Stimulated activated CD4-positive, alpha-beta T cell treated with anti-CD3 and anti-CD28 coated beads, Interleukin-4, amount 100 ng/mL, for 1 hour (primary cell): ENCODE measurements around the gene GDPD4.
"Not testable (repeated sequence)": the region's sequence is repeated elsewhere in the genome, so short reads cannot be mapped to it uniquely, and the experiment has no call there.

Experiments
- DNase-seq: peaks from one replicate; pipeline ENCODE4 v3.0.0-alpha.2; 2020

GDPD4 gene, protein sequence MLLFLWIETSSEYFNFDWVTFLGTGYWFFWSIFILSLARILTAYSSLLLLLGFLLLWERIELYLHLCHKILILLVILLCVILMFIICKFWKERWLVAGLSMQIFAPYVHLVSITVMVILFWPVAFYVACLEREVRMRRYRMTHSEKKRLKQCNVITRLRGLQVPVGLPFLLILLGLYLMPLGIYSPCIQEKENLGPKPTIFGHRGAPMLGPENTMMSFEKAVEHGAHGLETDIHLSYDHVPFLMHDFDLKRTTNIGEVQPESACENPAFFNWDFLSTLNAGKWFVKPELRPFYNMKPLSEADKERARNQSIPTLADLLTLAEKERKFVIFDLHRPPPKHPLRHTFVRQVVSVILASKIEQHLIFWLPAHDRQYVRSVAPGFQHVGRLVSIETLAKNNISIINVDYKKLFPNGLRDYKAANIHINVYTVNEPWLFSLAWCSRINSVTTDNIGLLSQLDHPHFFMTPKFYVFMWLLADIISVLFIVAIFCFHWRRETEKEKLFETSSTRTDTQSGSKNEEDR

DNA sequence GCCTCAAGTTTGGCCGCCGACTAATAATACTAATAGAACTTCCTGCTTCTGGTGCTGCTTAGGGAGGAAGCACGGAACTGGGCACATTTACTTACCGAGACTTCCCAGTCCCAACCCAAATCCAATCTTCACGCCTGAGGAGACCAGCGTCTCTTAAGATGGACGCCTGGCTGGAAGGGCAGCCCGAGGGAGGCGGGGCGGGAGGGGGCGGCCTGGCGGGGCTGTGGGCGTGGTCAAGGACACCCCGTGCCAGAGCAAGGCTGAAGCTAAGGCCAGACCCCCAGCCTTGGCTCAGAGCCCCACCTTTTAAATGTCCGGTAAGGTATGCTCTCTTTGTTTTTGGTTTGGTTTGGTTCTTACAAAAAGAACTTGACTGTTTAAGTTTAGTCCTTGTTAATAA, at the start of gene GDPD4:
TSS of gene GDPD4 (minus strand) at position 177 of the 400 bp plus-strand sequence. CDS start 16,549 bp downstream, outside the sequence.
- DNase-seq: no peak

GRCh38 chr11:77347948-77348347, 46.5 kb upstream of the GDPD4 start:
- no peak for DNase-seq

GRCh38 chr11:77346906-77347603, 45.6 kb upstream of the GDPD4 start:
- DNase-seq: no peak

GRCh38 chr11:77345621-77346020, 44.1 kb upstream of the GDPD4 start:
- DNase-seq: no peak

GRCh38 chr11:77340501-77340900, 39.0 kb upstream of the GDPD4 start:
- no peak for DNase-seq

DNA sequence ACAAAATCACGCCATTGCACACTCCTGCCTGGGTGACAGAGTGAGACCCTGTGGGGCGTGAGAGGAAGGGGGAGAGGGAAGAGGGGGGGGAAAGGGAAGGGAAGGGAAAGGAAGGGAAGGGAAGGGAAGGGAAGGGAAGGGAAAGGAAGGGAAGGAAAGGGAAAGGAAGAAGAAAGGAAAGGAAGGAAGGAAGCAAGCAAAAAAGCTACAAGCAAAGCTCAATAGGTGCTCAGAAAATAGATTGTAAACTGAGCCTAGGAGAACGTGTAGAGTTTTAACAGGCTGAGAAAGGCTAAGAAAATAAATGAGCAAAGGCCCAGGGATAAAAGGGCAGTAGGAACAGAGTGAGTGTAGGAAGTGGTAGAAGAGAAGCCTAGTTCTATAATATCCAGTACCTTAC, 30.8 kb upstream of the GDPD4 start:
- no peak for DNase-seq

GRCh38 chr11:77325159-77325558, 23.7 kb upstream of the GDPD4 start:
- no peak for DNase-seq

DNA sequence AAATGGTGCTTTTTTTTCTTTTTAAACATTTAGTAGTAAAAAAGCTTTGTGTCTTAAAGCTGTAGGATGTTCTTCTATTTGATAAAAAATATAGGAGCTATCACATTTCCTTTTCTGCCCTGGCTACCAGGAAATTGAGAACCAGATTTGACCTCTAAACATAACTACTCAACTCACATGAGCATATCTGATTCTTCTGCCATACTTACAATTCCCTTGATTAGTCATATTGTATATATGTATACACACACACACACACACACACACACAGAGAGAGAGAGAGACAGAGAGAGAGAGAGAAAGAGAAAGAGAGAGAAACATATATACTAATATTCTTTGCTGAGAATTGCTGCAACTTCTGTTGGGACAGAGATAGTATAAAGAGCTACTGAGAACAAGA, 23.0 kb upstream of the GDPD4 start:
- DNase-seq: no peak

DNA sequence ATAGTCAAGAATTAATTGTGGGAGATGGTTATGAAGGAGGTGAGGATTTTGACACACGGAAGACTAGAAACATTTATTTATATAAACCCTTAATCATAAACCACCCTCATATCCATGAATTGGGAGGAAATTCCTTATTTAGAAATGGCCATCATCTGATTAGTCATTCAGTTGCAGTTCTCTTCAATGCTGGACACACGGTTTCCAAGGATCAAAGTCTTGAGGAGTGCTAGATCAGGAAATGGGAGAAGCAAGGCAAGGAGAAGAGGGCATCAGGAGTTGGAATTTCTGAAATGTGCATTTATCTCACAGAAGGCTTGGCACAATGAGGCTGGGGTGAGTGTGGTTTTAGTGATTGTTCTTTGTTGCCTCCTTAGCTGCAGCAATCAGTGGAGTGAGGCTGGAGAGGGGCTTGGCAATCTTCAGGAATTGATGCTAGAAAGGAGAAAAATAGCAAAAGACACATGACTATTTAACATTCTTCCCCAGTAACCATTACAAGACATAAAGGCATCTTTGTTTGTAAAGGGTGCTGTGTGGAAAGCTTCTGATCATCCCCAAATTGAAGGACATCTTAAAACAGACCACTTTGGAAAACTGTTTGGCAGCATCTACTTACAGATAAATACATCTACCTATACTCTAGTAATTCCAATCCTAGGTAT, 21.6 kb upstream of the GDPD4 start:
- no peak for DNase-seq

GRCh38 chr11:77322506-77322905, 21.0 kb upstream of the GDPD4 start:
- DNase-seq: no peak

DNA sequence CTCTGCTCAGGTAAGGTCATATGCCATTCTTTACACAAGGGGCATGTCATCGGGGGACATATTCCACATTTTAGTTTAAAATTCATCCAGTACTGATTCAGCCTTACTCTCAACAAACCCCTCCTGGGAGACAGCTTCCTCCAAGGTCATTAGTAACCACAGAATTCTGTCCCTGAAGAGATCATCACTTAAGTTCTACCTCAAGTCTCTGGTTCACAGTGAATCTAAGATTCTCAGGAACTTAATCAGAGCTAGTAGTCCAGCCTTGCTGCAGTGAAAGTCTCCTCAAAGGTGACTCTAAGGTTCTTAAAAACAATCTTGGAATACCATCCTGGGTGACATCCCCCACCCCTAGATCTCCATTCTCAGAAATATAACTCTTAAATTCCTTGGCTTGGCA, 18.9 kb upstream of the GDPD4 start:
- DNase-seq: no peak

- DNase-seq: no peak
Measured at GRCh38 chr11:77318600-77318999, 17.1 kb upstream of the GDPD4 start.

DNA sequence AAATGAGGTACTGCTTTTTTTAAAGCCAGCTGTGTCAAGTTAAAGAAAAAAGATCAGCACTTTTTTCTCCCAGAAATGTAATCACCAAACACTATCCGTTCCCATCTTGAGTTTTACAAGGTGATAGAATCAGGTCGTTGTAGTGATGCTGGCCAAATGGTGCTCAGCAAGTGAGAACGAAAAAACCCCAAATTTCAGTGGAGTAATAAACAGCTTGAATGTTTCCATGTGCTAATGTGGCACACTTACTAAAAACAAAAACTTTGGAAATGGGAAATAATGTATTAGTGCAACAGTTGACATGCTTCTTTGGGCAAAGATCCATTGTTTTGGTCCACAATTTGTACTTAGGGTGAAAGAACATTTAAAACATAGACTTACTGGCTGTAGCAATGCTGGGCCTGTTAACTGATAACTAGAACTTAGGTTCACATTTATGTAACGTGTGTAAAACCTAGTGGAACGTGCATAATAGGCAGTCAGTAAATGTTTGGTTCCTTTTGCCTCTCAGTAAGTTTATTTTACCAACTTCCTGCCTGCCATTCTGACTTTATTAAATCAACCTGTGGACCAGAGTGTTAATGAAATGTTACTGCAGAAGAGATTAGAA, 15.4 kb upstream of the GDPD4 start:
- no peak for DNase-seq

- no peak for DNase-seq
Measured at GRCh38 chr11:77312107-77312506, 10.6 kb upstream of the GDPD4 start.

DNA sequence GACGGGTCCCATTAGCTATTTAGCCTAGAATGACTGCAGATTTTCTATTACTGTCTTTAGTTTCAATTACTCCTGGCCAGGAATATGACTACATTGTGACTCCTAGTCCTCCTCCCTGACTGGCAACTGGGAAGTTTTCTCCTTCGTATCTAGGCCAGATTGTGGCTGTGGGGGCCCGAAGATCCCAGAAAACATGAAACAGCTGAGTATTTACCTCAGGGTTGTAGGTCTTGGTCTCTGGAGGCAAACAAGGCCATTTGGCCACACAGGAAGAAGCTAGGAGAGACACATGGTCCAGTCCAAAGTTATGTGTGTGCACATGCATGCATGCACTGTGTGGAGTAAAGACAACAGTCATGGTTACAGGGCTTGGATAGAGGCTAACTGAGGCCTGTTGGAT, 10.2 kb upstream of the GDPD4 start:
- no peak for DNase-seq

- DNase-seq: no peak
Measured at GRCh38 chr11:77310721-77311120, 9.2 kb upstream of the GDPD4 start.

GRCh38 chr11:77309401-77310085, 8.1 kb upstream of the GDPD4 start:
- DNase-seq: no peak

GRCh38 chr11:77308838-77309237, 7.4 kb upstream of the GDPD4 start:
- no peak for DNase-seq

- DNase-seq: no peak
Measured at GRCh38 chr11:77303328-77303727, 1.8 kb upstream of the GDPD4 start.

DNA sequence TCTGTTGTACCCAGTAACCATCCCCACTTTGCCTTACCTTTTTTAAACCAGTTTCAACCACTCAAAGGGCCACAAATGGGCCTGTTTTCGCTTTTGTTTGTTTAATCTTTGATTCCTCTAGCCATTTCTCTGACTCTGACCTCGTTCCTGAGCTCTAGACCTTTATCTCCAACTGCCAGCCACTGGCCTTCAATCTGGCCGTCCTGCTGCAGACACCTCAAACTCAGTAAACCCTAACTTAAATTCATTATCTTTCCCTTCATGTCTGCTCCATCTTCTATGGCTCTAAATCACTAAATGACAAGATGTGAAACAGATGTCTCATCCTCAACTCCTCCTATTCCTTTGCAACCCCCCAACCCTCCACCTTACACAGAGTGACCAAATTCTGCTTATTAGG, 1.3 kb upstream of the GDPD4 start:
- no peak for DNase-seq

DNA sequence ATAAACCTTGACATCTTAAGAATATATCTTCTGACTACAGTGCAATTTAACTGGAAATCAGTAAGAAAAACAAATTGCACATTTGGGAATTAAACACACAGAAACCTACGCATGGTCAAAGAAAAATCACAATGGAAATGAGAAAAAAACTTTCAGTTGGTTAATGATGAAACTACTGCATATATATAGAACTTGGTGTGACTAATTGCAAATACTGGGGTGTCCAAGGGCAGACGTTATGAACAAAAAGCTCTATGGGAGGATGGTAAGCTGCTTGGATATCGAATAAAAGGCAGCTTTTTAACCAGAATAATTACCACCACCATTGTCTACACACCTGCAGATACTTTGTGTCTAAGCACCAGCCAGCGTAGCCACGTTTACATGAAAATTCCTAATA, 791 bp downstream of the GDPD4 start:
- DNase-seq: no peak

DNA sequence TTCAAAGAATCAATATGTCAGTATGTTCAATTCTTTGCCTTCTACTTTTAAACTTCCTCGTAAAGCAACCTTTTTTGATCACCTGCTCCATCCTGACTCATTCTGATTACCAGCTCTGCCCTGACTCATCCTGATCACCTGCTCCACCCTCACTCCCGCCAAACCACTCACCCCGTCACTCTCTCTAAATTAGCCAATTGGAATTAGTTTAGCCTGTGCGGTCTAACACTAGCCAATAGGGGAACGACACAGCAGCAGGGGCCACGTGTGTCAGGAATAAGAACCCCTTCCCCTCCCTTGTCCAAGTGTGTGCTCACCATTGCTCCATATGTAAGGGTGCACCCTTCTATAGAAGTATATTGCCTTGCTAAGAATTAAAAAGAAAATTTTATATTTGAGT, 1.5 kb downstream of the GDPD4 start:
- not testable (repeated sequence) for DNase-seq
